ENCODE measurements around the gene OR10Z1.
A peak's percentile ranks its signal among the peaks of the same experiment; 100 is the strongest.

The OR10Z1 gene

GRCh38 chr1:158570480-158570879, 34.6 kb upstream of the OR10Z1 start, which contains the start of gene OR6P1:
TSS of gene OR6P1 (minus strand) at chr1:158570580. CDS start at chr1:158563604, 6,976 bp downstream.
- no peaks in the 10 kb centered on the region for H3K36me3 ChIP-seq (ENCODE audit: insufficient read depth)
- H4K20me1 ChIP-seq (ENCODE audit: insufficient read depth): no peaks in the 10 kb centered on the region
- H2AFZ ChIP-seq (ENCODE audit: low read depth): no peak within 1 kb of the TSS
- no peaks in the 10 kb centered on the region for H3K79me2 ChIP-seq (ENCODE audit: insufficient read depth, low read depth)
- H3K27ac ChIP-seq: no peak within 1 kb of the TSS
- no peak within 1 kb of the TSS for H3K4me2 ChIP-seq
- no peak within 1 kb of the TSS for H3K9ac ChIP-seq
- no peak within 1 kb of the TSS for H3K4me3 ChIP-seq (IDR thresholded peaks at IDR 0.05; ENCODE audit: insufficient read depth, low read depth, low read length)
- no peak for TF ChIP-seq CTCF (conservative IDR thresholded peaks at IDR 0.05; ENCODE audit: low read depth, low read length)
- H3K4me1 ChIP-seq (ENCODE audit: low read depth, poor library complexity, severe bottlenecking): no peaks in the 10 kb centered on the region
- H3K27me3 ChIP-seq (ENCODE audit: insufficient read depth, low read depth): no peaks in the 10 kb centered on the region

GRCh38 chr1:158572226-158572625, 32.8 kb upstream of the OR10Z1 start:
- Histone ChIP-seq H2AFZ (ENCODE audit: low read depth) (no peak overlapping the region), H4K20me1 (ENCODE audit: insufficient read depth) (no peaks in the 10 kb centered on the region), H3K27ac (no peak overlapping the region), H3K4me3 (IDR thresholded peaks at IDR 0.05; ENCODE audit: insufficient read depth, low read depth, low read length) (peak overlapping the region; percentile 34), H3K4me2 (no peak overlapping the region), H3K79me2 (ENCODE audit: insufficient read depth, low read depth) (no peaks in the 10 kb centered on the region), H3K36me3 (ENCODE audit: insufficient read depth) (no peaks in the 10 kb centered on the region), H3K27me3 (ENCODE audit: insufficient read depth, low read depth) (no peaks in the 10 kb centered on the region), H3K9ac (no peak overlapping the region), H3K4me1 (ENCODE audit: low read depth, poor library complexity, severe bottlenecking) (no peaks in the 10 kb centered on the region)
- TF ChIP-seq CTCF (conservative IDR thresholded peaks at IDR 0.05; ENCODE audit: low read depth, low read length): no peak

- no peak overlapping the region for H3K4me2 ChIP-seq
- no peaks in the 10 kb centered on the region for H3K4me1 ChIP-seq (ENCODE audit: low read depth, poor library complexity, severe bottlenecking)
- no peak overlapping the region for H3K4me3 ChIP-seq (IDR thresholded peaks at IDR 0.05; ENCODE audit: insufficient read depth, low read depth, low read length)
- no peaks in the 10 kb centered on the region for H4K20me1 ChIP-seq (ENCODE audit: insufficient read depth)
- no peak for TF ChIP-seq CTCF (conservative IDR thresholded peaks at IDR 0.05; ENCODE audit: low read depth, low read length)
- no peak overlapping the region for H3K9ac ChIP-seq
- H2AFZ ChIP-seq (ENCODE audit: low read depth): no peak overlapping the region
- no peaks in the 10 kb centered on the region for H3K79me2 ChIP-seq (ENCODE audit: insufficient read depth, low read depth)
- H3K27me3 ChIP-seq (ENCODE audit: insufficient read depth, low read depth): no peaks in the 10 kb centered on the region
- H3K27ac ChIP-seq: no peak overlapping the region
- no peaks in the 10 kb centered on the region for H3K36me3 ChIP-seq (ENCODE audit: insufficient read depth)
These were observed 27.5 kb upstream of the OR10Z1 start for GRCh38 chr1:158577561-158577960.

- Histone ChIP-seq H2AFZ (ENCODE audit: low read depth) (no peak within 1 kb of the TSS), H4K20me1 (ENCODE audit: insufficient read depth) (no peaks in the 10 kb centered on the region), H3K27ac (no peak within 1 kb of the TSS), H3K36me3 (ENCODE audit: insufficient read depth) (no peaks in the 10 kb centered on the region), H3K27me3 (ENCODE audit: insufficient read depth, low read depth) (no peaks in the 10 kb centered on the region), H3K9ac (no peak within 1 kb of the TSS), H3K4me1 (ENCODE audit: low read depth, poor library complexity, severe bottlenecking) (no peaks in the 10 kb centered on the region), H3K4me3 (IDR thresholded peaks at IDR 0.05; ENCODE audit: insufficient read depth, low read depth, low read length) (no peak within 1 kb of the TSS), H3K4me2 (no peak within 1 kb of the TSS), H3K79me2 (ENCODE audit: insufficient read depth, low read depth) (no peaks in the 10 kb centered on the region)
- TF ChIP-seq CTCF (conservative IDR thresholded peaks at IDR 0.05; ENCODE audit: low read depth, low read length): no peak
These were observed 25.3 kb upstream of the OR10Z1 start, which contains the start of gene OR10X1 for GRCh38 chr1:158579733-158580132. TSS of gene OR10X1 (minus strand) at chr1:158579899. CDS start at chr1:158579899, 0 bp downstream.

Data from KMS-11 (cell line).